NCI-H1694 (cell line): ENCODE results near the gene FGGY.
"Not testable (repeated sequence)": the region's sequence is repeated elsewhere in the genome, so short reads cannot be mapped to it uniquely, and the experiment has no call there.

Experiments used
- DNase-seq: peaks from one replicate; lab custom pipeline; 2025; lab: John Stamatoyannopoulos, UW

FGGY gene

DNA sequence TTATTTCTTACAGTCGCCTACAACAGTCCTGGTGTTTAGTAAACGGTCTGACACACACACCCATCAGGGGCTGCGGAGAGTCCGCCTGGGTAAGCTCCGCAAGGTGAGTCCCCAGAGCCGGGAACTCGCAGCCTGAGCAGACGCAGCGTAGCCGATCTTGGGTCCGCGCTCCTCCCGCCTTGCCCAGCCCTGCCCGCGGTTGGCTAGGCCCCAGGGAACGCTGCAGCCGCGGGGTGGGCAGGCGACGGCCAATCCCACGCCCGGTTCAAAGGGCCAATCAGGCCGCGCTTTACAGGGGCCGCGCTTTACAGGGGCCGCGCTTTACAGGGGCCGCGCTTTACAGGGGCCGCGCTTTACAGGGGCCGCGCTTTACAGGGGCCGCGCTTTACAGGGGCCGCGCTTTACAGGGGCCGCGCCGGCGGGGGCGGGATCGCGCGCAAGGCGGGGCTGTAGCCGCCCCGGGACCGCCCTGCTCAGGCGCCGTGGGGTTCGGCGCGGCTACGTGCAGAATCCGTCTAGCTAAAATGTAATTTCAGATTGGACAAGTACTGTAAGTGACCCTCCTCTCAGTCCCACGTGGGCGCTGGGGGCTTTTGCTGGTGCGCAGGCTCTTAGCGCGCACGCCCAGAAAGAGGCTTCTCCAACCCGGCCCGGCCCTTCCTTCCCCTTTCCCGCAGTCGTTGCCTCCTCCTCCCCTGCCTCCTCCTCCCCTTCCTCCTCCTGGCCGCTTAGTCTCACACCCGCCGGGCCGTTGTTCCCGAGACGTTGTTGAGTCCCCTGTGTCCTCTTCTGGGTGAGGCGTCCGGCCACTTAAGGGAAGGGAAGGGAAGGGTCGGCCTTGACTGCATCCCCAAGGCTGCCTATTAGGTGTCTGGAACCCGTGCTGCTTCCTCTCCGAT is at the start of gene FGGY:
Gene FGGY (plus strand): TSS at position 737 of the 899 bp plus-strand sequence. CDS start 24,456 bp downstream, outside the sequence.
- peak; percentile 98 for DNase-seq

DNA sequence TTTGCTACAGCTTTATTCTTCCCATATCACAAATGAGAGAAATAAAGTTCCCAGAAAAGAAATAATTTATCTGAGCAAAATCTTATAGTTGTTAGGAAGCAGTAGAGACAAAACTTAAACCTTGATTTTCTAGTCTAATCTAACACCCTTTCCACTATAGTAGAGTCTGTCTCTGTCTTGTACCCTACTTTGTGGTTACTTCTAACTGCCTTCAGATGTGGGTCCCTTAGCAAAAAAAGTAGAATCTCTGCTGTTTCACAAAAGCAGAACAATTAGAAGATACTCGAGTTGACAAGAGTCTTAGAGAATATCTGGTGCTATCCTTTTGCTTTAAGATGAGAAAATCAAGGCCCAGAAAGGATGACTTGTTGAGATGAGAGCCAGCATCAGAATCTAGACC is 48.1 kb upstream of the FGGY start:
- no peak for DNase-seq

- no peak for DNase-seq
Observed at GRCh38 chr1:59249396-59250137, 47.3 kb upstream of the FGGY start.

DNA sequence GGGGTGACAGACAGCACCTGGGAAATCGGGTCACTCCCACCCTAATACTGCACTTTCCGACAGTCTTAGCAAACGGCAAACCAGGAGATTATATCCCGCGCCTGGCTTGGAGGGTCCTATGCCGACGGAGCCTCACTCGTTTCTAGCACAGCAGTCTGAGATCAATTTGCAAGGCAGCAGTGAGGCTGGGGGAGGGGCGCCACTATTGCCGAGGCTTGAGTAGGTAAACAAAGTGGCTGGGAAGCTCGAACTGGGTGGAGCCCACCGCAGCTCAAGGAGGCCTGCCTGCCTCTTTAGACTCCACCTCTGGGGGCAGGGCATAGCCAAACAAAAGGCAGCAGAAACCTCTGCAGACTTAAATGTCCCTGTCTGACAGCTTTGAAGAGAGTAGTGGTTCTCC is 45.8 kb upstream of the FGGY start:
- DNase-seq, result not testable (repeated sequence)

- DNase-seq, result not testable (repeated sequence)
Observed at GRCh38 chr1:59256429-59256828, 40.5 kb upstream of the FGGY start.

GRCh38 chr1:59258412-59259032 is 38.4 kb upstream of the FGGY start:
- no peak for DNase-seq

DNA sequence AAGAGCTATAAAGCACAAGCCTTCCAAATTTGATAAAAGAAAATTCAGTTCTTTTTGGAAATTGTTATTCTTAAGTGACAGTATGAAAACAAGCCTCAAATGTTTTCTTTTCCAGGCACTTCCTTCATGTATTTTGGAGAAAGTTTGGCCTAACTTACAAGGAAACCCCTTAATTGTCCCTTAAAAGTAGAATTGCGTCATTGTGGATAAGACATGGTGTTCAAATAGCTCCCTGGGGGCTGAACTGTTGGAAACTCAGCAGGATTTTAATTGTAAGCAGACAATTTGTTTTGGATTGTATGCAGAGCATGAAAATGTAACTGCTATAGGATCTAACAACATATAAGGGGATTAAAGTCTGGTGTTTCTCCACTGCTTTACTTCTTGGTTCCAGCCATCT is 35.4 kb upstream of the FGGY start:
- no peak for DNase-seq

DNA sequence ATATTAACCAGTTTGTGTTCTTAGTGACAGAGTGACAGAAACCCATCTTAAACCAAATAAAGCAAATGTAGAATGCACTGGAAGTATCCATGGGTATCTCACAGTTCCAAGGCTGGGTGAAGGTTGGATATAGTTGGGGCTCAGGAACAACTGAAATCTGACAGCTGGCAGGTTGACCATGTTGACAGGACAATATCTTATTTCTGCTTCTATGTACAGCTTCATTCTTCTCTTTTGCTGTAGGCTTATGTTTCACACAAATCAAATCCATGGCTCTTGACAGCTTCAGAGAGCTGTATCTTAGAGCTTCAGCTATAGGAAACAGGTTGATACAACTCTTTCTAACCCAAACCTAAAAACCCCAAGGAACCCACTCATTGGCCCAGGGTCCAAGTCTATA is 34.3 kb upstream of the FGGY start:
- DNase-seq, result no peak

GRCh38 chr1:59263111-59263510 is 33.8 kb upstream of the FGGY start:
- no peak for DNase-seq

- no peak for DNase-seq
Observed at GRCh38 chr1:59265622-59266021, 31.3 kb upstream of the FGGY start.

DNA sequence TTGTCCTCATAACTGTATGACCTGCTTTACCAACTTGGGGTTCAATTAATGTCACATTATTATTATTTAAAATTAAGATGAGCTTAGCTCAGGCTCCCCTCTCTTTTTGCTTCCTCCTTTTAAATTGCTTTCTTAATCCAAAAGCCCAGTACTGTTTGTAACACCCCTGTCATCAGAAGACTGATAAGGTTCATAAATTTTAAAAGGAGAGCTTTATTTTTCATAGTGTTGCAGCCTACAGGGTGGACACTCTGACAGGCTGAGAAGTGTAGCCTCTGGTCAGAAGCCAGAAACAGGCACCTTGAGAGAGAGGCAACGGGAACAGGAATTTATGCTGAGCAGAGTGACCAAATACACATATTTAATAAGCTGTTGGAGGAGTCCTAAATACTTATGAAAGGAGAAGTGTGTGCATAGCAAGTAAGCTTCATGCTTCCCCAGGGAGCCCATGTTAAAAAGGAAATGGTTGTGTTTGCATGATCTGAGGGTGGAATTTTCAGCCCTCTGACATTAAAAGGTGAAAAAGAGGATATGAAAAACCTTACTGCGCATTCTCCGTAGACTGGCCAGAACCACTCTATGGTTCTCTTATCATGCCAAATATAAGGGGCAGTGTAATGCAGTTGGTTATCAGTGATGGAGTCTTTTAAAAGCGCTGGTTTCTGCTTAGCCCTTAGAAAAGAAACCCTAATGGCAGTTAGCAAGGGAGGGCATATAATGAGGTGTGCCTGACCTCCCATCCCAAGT is 30.5 kb upstream of the FGGY start:
- DNase-seq, result no peak

DNA sequence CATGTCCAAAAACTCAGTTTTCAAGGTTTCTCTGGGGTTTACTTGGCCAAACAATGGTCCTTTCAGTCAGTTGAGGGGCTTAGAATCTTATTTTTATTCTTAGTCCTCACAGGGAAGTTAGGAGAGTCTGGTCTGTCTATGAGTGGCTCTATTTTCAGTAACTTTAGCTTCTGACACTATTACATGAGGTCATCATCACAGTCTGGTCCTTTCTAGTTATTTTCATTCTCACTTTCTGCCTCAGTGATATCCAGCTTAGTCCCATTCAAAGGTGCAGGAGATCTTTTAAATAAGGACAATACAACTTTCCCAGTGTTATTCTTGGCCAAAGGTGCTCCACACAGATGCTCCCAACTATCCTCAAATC is 30.0 kb upstream of the FGGY start:
- DNase-seq, result no peak

GRCh38 chr1:59268406-59268805 is 28.5 kb upstream of the FGGY start:
- DNase-seq, result no peak

- DNase-seq, result no peak
Observed at GRCh38 chr1:59271561-59272260, 25.2 kb upstream of the FGGY start.

DNA sequence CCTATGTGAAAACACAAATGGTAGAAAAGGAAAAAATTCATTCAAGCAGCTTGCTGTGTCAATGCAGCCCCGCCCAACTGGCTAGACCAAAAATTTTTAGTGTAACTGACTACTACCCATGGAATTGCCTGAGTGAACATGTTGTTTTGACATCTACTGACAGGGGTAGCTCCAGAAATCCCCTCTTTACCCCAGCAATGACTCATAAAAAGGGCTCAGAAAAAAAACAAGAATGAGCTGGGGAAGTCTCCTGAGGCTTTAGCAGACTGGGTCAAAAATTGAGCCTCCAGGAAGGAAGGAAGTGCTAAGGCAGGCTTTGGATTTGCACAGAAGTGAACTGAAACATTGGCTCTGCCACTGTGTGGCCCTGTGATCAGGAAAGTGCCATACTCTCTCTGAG is 24.4 kb upstream of the FGGY start:
- DNase-seq, result no peak

DNA sequence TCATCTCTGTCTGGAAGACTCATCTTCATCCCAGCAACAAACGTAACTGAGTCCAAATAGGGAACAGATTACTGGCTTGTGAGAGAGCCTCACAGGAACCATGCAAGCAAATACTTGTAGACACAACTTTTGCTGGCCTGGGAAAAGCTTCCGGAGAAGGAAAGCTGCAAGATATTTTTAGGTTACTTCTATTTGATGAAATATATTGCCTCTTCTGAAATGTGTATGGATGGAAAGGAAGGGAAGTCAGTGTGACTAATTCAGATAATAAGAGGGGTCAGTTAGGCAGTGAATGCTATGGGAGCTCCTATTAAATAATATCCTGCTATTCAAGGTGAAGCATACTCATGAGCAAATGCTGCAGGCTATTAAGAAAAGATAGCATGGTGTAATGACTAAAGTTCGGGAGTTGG is 20.4 kb upstream of the FGGY start:
- DNase-seq, result no peak

- no peak for DNase-seq
Observed at GRCh38 chr1:59278780-59279354, 18.0 kb upstream of the FGGY start.

DNA sequence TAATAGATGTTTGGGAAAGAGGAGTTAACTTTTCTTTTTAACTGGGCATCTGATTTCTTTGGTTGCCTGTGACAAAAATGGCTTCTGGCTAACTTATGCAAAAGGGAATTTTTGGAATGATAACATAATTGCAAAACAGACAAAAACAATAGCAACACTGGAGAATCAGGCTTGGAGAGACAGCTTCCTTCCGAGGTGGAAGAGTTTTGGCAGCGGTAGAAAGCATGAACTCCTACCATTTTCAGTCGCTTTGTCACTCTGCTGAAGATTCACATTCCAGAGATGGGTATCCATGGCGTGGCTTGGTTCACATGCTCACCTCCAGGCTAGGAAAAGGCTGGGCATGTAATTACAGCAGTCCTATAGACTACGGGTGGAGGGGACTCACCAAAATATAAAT is 17.2 kb upstream of the FGGY start:
- no peak for DNase-seq

- no peak for DNase-seq
Observed at GRCh38 chr1:59282951-59283350, 13.9 kb upstream of the FGGY start.

GRCh38 chr1:59285691-59286090 is 11.2 kb upstream of the FGGY start:
- DNase-seq, result no peak

DNA sequence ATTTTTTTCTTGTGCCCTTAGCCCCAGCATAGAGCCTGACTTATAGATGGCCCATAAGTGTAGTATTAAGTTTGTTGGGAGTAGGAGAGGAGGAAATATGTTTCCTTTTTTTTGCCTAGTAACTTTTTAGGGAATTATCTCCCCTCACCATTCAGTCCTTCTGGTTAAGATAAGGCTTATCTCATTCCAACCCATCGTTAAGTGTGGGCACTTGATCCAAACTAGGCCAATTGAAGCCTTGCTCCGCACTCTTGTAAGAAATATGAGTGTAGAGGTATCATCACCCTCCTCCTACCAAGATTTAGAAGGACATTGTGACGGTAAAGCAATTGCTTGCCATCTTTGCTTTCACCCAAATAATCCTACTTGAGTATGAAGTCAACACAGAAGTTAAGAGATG is 8.8 kb upstream of the FGGY start:
- DNase-seq, result no peak
